Lower lobe of right lung (tissue), 2 donors: ENCODE measurements around the gene MYO1H. TPM values are rescaled to one million over a fixed set of nuclear protein-coding genes. Genes with fewer than 3 reads are reported as not detected.

Source experiments
- ATAC-seq, 2 donors: fragments of 200-7000 bp; cut with Tn5 transposase; one replicate each; pipeline ENCODE4 v1.9.1; 2020 to 2022; ENCODE audit warnings: mild to moderate bottlenecking in 2 of 2, moderate library complexity in 2 of 2
- DNase-seq: peaks from one replicate; pipeline ENCODE4 v3.0.0-alpha.2; 2020
- H3K27ac ChIP-seq: fragments of 200-600 bp; one replicate; pipeline ENCODE4 v1.8.0; 2022
- H3K27me3 ChIP-seq: fragments of 200-600 bp; one replicate; pipeline ENCODE4 v1.8.0; 2022; ENCODE audit warnings: low read depth
- H3K36me3 ChIP-seq: fragments of 200-600 bp; one replicate; pipeline ENCODE4 v1.8.0; 2022; ENCODE audit warnings: mild to moderate bottlenecking
- H3K4me1 ChIP-seq: fragments of 200-600 bp; one replicate; pipeline ENCODE4 v1.8.0; 2022
- H3K4me3 ChIP-seq: fragments of 200-600 bp; one replicate; pipeline ENCODE4 v1.8.0; 2022; ENCODE audit warnings: mild to moderate bottlenecking
- H3K9me3 ChIP-seq: fragments of 200-600 bp; one replicate; pipeline ENCODE4 v1.8.0; 2022
- CTCF ChIP-seq: fragments of 200-600 bp; IDR thresholded peaks from one replicate; pipeline ENCODE4 v1.8.0; 2022; ENCODE audit warnings: antibody characterized with exemption, mild to moderate bottlenecking
- intact Hi-C: fragments of 100-400 bp; cut with DNase I; formaldehyde crosslinking; loops from one replicate; pipeline ENCODE4 v1.11.0; 2022
- total RNA-seq: library from RNA; stranded (reverse); fragmentation: NEBNext Ultra II Directional; extraction: Animal tissue kit (Norgen Biotek cat#: 25700); gene quantifications from one replicate; pipeline ENCODE4 v1.2.1, GENCODE V29; 2021
- donor health status: DM: no; HTN: yes; CAD: no; lungs with severe emphysema.

The MYO1H gene
- total RNA-seq, 1 donor from 2014 or later, result 0.30 TPM

GRCh38 chr12:109485201-109485600, 137.5 kb downstream of the MYO1H start:
- no peak overlapping the region for H3K4me3 ChIP-seq
- intact Hi-C loops, result no loop called here
- H3K27ac ChIP-seq, result no peak overlapping the region
- DNase-seq, result no peak
- ATAC-seq, result no peak
- no peaks in the 10 kb centered on the region for H3K27me3 ChIP-seq
- no peak for TF ChIP-seq CTCF
- no peaks in the 10 kb centered on the region for H3K4me1 ChIP-seq
- peaks cover 75% of the 10 kb centered on the region for H3K36me3 ChIP-seq
- no peaks in the 10 kb centered on the region for H3K9me3 ChIP-seq

DNA sequence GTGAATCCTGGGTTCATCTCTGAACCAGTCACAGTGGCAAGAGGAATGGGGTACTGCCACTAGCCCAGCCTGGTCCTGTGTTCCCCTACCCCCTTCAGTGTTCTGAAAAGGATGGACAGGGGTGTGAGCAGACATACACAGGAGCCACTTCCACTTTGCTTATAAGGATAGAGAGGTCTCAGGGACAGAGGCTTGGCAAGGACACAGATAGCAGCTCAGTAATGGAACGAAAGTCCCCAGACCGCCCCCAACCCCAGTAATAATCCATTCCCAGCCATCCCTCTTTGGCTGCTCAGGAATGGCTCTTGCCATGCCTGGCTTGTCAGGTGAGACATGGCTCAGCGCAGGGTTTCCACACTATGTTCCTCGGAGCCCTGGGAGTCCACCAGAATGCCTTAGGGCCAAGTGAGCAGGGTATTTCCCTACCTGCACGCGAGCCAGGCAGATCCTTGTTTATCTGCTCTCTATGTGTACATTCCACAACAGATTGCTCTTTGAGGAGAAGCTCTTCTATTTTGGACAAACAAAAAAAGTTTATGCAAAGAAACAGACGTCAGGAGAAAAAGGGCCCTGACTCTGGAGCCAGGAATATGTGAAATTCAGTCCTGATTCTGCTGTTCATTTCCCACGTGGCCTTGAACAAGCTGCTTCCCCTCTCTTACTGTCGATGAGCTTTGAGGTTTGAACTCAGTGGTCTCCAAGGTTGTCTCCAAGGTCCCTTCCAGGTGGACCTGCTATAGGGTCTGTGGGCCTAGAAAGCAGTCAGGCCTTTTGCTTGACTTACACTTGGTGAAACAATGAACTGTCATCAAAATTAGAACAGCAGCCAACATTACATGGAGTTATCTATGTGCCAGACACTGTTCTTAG, 139.7 kb downstream of the MYO1H start:
- ATAC-seq (no peak), DNase-seq (no peak)
- no peaks in the 10 kb centered on the region for H3K9me3 ChIP-seq
- peaks cover 97% of the 10 kb centered on the region for H3K36me3 ChIP-seq
- no peaks in the 10 kb centered on the region for H3K4me1 ChIP-seq
- no peak overlapping the region for H3K4me3 ChIP-seq
- no peak overlapping the region for H3K27ac ChIP-seq
- TF ChIP-seq CTCF, result no peak
- intact Hi-C loops, result no loop called here
- H3K27me3 ChIP-seq, result no peaks in the 10 kb centered on the region

GRCh38 chr12:109488051-109488665, 140.5 kb downstream of the MYO1H start:
- intact Hi-C loops, result no loop called here
- TF ChIP-seq CTCF, result no peak

DNA sequence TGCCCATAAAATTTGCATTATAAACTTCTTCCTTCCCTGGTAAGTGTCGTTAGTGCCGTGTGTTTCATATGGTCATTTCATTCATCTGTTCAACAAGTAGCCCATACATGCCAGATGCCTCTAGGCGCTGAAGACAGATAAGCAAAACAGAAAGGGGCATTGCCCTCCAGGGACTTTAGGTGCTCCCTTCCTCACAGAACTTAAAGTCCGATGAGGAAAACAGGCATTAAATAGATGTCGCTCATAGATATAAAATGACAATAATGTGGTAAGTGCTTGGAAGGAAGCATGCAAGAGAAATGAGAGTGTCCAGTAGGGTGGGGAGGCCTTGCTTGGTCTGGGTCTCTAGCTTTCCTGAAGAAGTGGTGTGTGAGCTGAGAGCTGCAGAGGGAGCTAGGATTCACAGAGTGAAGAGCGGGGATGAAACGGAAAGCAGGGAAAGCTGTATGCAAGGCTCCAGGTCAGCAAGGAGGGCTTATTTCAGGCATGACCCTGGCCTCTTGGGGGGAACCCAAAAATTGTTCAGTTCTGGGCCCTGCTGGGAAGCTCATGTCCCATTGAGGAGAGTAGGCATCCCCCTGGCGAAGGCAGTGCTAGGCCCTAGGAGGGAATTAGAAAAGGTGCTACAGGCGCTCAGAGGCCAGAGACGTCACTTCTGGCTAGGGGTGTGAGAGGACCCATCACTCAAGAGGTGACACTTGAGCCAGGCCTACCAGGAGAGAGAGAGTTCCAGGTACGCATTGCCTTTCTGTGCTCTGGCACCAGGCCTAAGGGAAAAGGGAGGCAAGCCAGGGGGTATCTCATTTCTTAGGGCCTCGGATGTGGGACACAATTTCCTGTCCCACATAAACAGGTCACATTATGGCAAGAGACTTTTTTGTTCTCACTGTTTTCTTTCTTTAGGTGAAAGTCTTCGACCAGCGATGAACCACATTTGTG, 141.6 kb downstream of the MYO1H start:
- Histone ChIP-seq H3K36me3 (peaks cover 99% of the 10 kb centered on the region), H3K27ac (no peak overlapping the region), H3K4me1 (no peaks in the 10 kb centered on the region), H3K9me3 (no peaks in the 10 kb centered on the region), H3K27me3 (no peaks in the 10 kb centered on the region), H3K4me3 (no peak overlapping the region)
- TF ChIP-seq CTCF, result no peak
- intact Hi-C loops, result no loop called here
- ATAC-seq (no peak), DNase-seq (no peak)

More at GRCh38 chr12:109488051-109488665, 140.5 kb downstream of the MYO1H start:
- Histone ChIP-seq H3K4me3 (no peak overlapping the region), H3K27ac (no peak overlapping the region), H3K9me3 (no peaks in the 10 kb centered on the region), H3K36me3 (peaks cover 100% of the 10 kb centered on the region), H3K27me3 (no peaks in the 10 kb centered on the region), H3K4me1 (no peaks in the 10 kb centered on the region)
- no peak for ATAC-seq
- no peak for DNase-seq

- H3K27me3 ChIP-seq, result no peaks in the 10 kb centered on the region
- no peak overlapping the region for H3K27ac ChIP-seq
- H3K4me1 ChIP-seq, result no peaks in the 10 kb centered on the region
- intact Hi-C loops, result no loop called here
- H3K9me3 ChIP-seq, result no peaks in the 10 kb centered on the region
- DNase-seq (no peak), ATAC-seq (no peak)
- no peak for TF ChIP-seq CTCF
- peaks cover 99% of the 10 kb centered on the region for H3K36me3 ChIP-seq
- H3K4me3 ChIP-seq, result no peak overlapping the region
Observed at GRCh38 chr12:109489955-109490565, 142.4 kb downstream of the MYO1H start.
